GM23338 (cell line): ENCODE results near the gene FBXL20. TPM values are rescaled to one million over a fixed set of nuclear protein-coding genes. Genes with fewer than 3 reads are reported as not detected.

Experiments
- ATAC-seq: fragments of 200-7000 bp; cut with Tn5 transposase; 3 replicates; pipeline ENCODE4 v1.9.1; 2020
- DNase-seq: peaks from one replicate; pipeline ENCODE4 v3.0.0-alpha.2; 2015; ENCODE audit warnings: low spot score
- H2AFZ ChIP-seq: fragments of 200-600 bp; sonication (generic); 2 replicates; pipeline ENCODE4 v1.8.0; 2016; ENCODE audit warnings: antibody characterized with exemption, mild to moderate bottlenecking, moderate library complexity
- H3F3A ChIP-seq: fragments of 200-600 bp; sonication (generic); replicated peaks from 2 replicates; pipeline ENCODE4 v1.8.0; 2017; ENCODE audit warnings: antibody characterized with exemption, mixed run types, low read depth
- H3K27ac ChIP-seq: fragments of 200-600 bp; sonication (generic); 2 replicates; pipeline ENCODE4 v1.6.1; 2016; ENCODE audit warnings: low read depth
- H3K27me3 ChIP-seq: fragments of 200-600 bp; sonication (generic); 2 replicates; pipeline ENCODE4 v1.8.0; 2016; ENCODE audit warnings: mild to moderate bottlenecking, mixed run types, moderate library complexity; ENCODE audit not compliant: insufficient read depth
- H3K36me3 ChIP-seq: fragments of 200-600 bp; sonication (generic); 2 replicates; pipeline ENCODE4 v1.8.0; 2016; ENCODE audit warnings: mild to moderate bottlenecking; ENCODE audit not compliant: insufficient read depth
- H3K4me1 ChIP-seq: fragments of 200-600 bp; sonication (generic); 2 replicates; pipeline ENCODE4 v1.8.0; 2016; ENCODE audit warnings: mild to moderate bottlenecking, moderate library complexity; ENCODE audit not compliant: insufficient read depth
- H3K4me2 ChIP-seq: fragments of 200-600 bp; sonication (generic); 2 replicates; pipeline ENCODE4 v1.7.1; 2017; ENCODE audit warnings: mixed run types
- H3K4me3 ChIP-seq: fragments of 200-600 bp; sonication (generic); 2 replicates; pipeline ENCODE4 v1.6.1; 2016; ENCODE audit warnings: mixed run types
- H3K79me2 ChIP-seq: fragments of 200-600 bp; sonication (generic); replicated peaks from 2 replicates; pipeline ENCODE4 v1.8.0; 2017; ENCODE audit warnings: mild to moderate bottlenecking; ENCODE audit not compliant: insufficient read depth
- H3K9me2 ChIP-seq: fragments of 200-600 bp; sonication (generic); 2 replicates; pipeline ENCODE4 v1.8.0; 2017; ENCODE audit not compliant: insufficient read depth
- H4K20me1 ChIP-seq: fragments of 200-600 bp; sonication (generic); replicated peaks from 2 replicates; pipeline ENCODE4 v1.8.0; 2017; ENCODE audit warnings: mild to moderate bottlenecking; ENCODE audit not compliant: insufficient read depth
- H3K27ac Mint-ChIP-seq: 2 replicates; pipeline ENCODE4 v1.8.0; 2020; ENCODE audit warnings: inconsistent platforms, mild to moderate bottlenecking, moderate library complexity, mixed read lengths
- H3K27me3 Mint-ChIP-seq: 3 replicates; pipeline ENCODE4 v1.8.0; 2022; ENCODE audit warnings: low read depth, mild to moderate bottlenecking, moderate library complexity, mixed read lengths, inconsistent platforms; ENCODE audit not compliant: insufficient read depth, poor library complexity
- H3K36me3 Mint-ChIP-seq: 3 replicates; pipeline ENCODE4 v1.8.0; 2021; ENCODE audit warnings: low read depth, mild to moderate bottlenecking, inconsistent platforms, moderate library complexity, mixed read lengths
- H3K4me1 Mint-ChIP-seq: 3 replicates; pipeline ENCODE4 v1.8.0; 2020; ENCODE audit warnings: mild to moderate bottlenecking, inconsistent platforms, mixed read lengths
- H3K4me3 Mint-ChIP-seq: 3 replicates; pipeline ENCODE4 v1.8.0; 2021; ENCODE audit warnings: moderate library complexity, mild to moderate bottlenecking, inconsistent platforms, mixed read lengths
- H3K9me3 Mint-ChIP-seq: 3 replicates; pipeline ENCODE4 v1.8.0; 2020; ENCODE audit warnings: moderate library complexity, mild to moderate bottlenecking, inconsistent platforms, mixed read lengths
- CREB1 ChIP-seq: fragments of 250-450 bp; sonication (Bioruptor Pico); IDR thresholded peaks from 2 replicates; pipeline ENCODE4 v1.5.0; 2020; ENCODE audit warnings: low read depth, mild to moderate bottlenecking, moderate library complexity
- CTCF ChIP-seq, 2 experiments: fragments of 200-600 bp in 1 of 2; sonication (generic) in 1 of 2; conservative IDR thresholded peaks; 2 replicates each; pipeline versions ENCODE4 v1.5.1 to v1.6.1; 2016 to 2017; ENCODE audit warnings: antibody characterized with exemption in 2 of 2, low read depth in 2 of 2, mild to moderate bottlenecking in 2 of 2, moderate library complexity in 1 of 2
- ETS1 ChIP-seq: IDR thresholded peaks from 2 replicates; pipeline ENCODE4 v1.6.1; 2016; ENCODE audit warnings: antibody characterized with exemption
- EZH2 ChIP-seq: fragments of 200-600 bp; sonication (generic); IDR thresholded peaks from one replicate; pipeline ENCODE4 v1.8.0; 2017; ENCODE audit warnings: antibody characterized with exemption, mild to moderate bottlenecking, low read depth; ENCODE audit not compliant: unreplicated experiment
- EZH2phosphoT487 ChIP-seq: fragments of 200-600 bp; sonication (generic); IDR thresholded peaks from one replicate; pipeline ENCODE4 v1.8.1; 2018; ENCODE audit warnings: antibody characterized with exemption; ENCODE audit not compliant: unreplicated experiment
- JUNB ChIP-seq: IDR thresholded peaks from one replicate; pipeline ENCODE4 v1.6.1; 2016; ENCODE audit warnings: antibody characterized with exemption; ENCODE audit not compliant: unreplicated experiment
- NANOG ChIP-seq: IDR thresholded peaks from 2 replicates; pipeline ENCODE4 v1.6.1; 2016; ENCODE audit warnings: antibody characterized with exemption, borderline replicate concordance
- POLR2AphosphoS5 ChIP-seq: IDR thresholded peaks from 2 replicates; pipeline ENCODE4 v1.6.1; 2016; ENCODE audit warnings: antibody characterized with exemption, low read depth
- REST ChIP-seq: IDR thresholded peaks from one replicate; pipeline ENCODE4 v1.6.1; 2018; ENCODE audit warnings: antibody characterized with exemption; ENCODE audit not compliant: unreplicated experiment
- STAT1 ChIP-seq: IDR thresholded peaks from one replicate; pipeline ENCODE4 v1.6.1; 2016; ENCODE audit warnings: antibody characterized with exemption; ENCODE audit not compliant: unreplicated experiment
- ZNF114 ChIP-seq: fragments of 250-450 bp; sonication (Bioruptor Pico); IDR thresholded peaks from 2 replicates; pipeline ENCODE4 v1.5.0; 2020; ENCODE audit warnings: mild to moderate bottlenecking, moderate library complexity
- ZNF331 ChIP-seq: fragments of 250-450 bp; sonication (Bioruptor Pico); IDR thresholded peaks from 2 replicates; pipeline ENCODE4 v1.5.0; 2020; ENCODE audit warnings: low read depth, mild to moderate bottlenecking, moderate library complexity
- ZNF462 ChIP-seq: fragments of 250-450 bp; sonication (Bioruptor Pico); IDR thresholded peaks from 2 replicates; pipeline ENCODE4 v1.5.0; 2020; ENCODE audit warnings: mild to moderate bottlenecking, moderate library complexity
- polyA plus RNA-seq: library from polyadenylated mRNA; unstranded; fragments of >200 nt; fragmentation: Nextera tagmentation; extraction: Ambion mirVana; gene quantifications from 2 replicates; pipeline ENCODE4 v1.2.1, GENCODE V29; 2016
- total RNA-seq: library from RNA; depleted of rRNA; stranded (reverse); fragments of >200 nt; shearing (Covaris generic); gene quantifications from 2 replicates; pipeline ENCODE4 v1.2.3, GENCODE V29; 2014

FBXL20 gene
- total and polyA plus RNA-seq, 2 experiments from 2014 or later, result 2.9 to 6.9 TPM

- peaks cover 16% of the 10 kb centered on the region for H3K4me1 ChIP-seq
- H2AFZ ChIP-seq, result no peak overlapping the region
- Mint-ChIP-seq H3K9me3 (no peaks in the 10 kb centered on the region), H3K4me1 (peaks cover 30% of the 10 kb centered on the region), H3K27me3 (peaks cover 32% of the 10 kb centered on the region), H3K4me3 (no peak overlapping the region), H3K27ac (no peak overlapping the region), H3K36me3 (no peaks in the 10 kb centered on the region)
- ATAC-seq (no peak), DNase-seq (no peak)
- no peaks in the 10 kb centered on the region for H3K36me3 ChIP-seq
- no peak overlapping the region for H3K4me2 ChIP-seq
- TF ChIP-seq CTCF (conservative IDR thresholded peaks at IDR 0.05; ENCODE audit: low read depth in 2 of 2), result no peak
- TF ChIP-seq POLR2AphosphoS5, result no peak
- TF ChIP-seq ZNF331 (CRISPR knock-in tag), result no peak
- TF ChIP-seq STAT1, result no peak
- no peak for TF ChIP-seq ZNF114 (CRISPR knock-in tag)
- TF ChIP-seq EZH2phosphoT487, result no peak
- no peak for TF ChIP-seq ETS1
- no peak for TF ChIP-seq JUNB
- no peak for TF ChIP-seq CREB1
- no peak for TF ChIP-seq EZH2
- TF ChIP-seq REST, result no peak
- no peak for TF ChIP-seq NANOG
- TF ChIP-seq ZNF462, result no peak
- H4K20me1 ChIP-seq, result no peaks in the 10 kb centered on the region
- no peak overlapping the region for H3K4me3 ChIP-seq
- peaks cover 29% of the 10 kb centered on the region for H3K27me3 ChIP-seq
- H3F3A ChIP-seq, result 0 out of 2 replicates have a peak, but pooled peaks cover 2% of the 10 kb centered on the region
- no peaks in the 10 kb centered on the region for H3K9me2 ChIP-seq
- no peaks in the 10 kb centered on the region for H3K79me2 ChIP-seq
- H3K27ac ChIP-seq, result no peak overlapping the region
These were observed 187.6 kb downstream of the FBXL20 start for GRCh38 chr17:39213852-39214251.
